HuH-7 (cell line): ENCODE data around the gene F10.

ENCODE experiments used
- DNase-seq: peaks from one replicate; pipeline ENCODE4 v3.0.0; 2011; ENCODE audit warnings: low spot score

F10 gene

DNA sequence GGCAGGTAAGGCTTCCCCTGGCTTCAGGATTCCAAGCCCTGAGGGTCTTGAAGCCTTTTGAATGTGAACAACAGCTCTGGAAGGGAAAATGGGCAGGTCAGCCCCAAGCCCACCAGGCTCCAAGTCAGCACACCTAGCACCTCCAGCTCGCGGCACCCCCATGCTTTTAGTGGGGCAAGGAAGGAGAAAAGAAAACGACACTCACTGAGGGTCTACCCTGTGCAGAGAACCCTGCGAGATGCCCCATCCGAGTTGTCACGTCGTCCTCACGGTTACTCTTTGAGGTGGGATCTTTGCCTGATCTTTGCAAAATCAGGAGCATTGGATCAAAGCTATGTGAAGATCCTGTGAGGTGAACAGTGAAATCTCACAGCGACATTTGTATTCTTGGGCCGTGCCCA, 5.7 kb upstream of the F10 start:
- no peak for DNase-seq

DNA sequence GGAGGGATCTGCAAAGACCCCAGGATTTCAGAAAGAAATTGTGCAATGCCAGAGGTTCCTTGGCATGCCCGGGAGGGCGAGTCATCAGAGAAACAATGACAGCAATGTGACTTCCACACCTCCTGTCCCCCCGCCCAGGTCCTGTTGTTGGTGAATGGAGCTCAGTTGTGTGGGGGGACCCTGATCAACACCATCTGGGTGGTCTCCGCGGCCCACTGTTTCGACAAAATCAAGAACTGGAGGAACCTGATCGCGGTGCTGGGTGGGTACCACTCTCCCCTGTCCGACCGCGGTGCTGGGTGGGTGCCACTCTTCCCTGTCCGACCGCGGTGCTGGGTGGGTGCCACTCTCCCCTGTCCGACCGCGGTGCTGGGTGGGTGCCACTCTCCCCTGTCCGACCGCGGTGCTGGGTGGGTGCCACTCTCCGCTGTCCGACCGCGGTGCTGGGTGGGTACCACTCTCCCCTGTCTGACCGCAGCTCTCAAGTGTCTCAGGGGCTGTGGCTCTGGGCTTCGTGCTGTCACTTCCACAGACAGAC, 5.2 kb upstream of the F10 start:
- DNase-seq, result no peak

DNA sequence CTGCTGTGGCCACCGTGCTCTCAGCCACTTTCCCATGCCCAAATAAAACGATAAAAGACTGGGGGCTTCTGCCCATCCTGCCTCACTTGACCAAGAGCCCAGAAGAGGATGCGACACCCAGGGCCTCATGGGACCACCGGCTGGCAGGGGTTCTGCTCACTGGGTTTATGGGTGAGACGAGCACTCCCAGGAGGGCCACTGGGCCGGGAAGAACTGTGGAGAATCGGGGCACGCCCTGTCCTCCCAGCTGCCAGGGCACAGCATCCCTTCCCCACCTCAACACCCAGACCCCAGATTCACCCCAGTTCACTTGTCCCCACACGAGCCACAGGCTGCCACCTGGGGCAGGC, 4.7 kb upstream of the F10 start:
- no peak for DNase-seq

DNA sequence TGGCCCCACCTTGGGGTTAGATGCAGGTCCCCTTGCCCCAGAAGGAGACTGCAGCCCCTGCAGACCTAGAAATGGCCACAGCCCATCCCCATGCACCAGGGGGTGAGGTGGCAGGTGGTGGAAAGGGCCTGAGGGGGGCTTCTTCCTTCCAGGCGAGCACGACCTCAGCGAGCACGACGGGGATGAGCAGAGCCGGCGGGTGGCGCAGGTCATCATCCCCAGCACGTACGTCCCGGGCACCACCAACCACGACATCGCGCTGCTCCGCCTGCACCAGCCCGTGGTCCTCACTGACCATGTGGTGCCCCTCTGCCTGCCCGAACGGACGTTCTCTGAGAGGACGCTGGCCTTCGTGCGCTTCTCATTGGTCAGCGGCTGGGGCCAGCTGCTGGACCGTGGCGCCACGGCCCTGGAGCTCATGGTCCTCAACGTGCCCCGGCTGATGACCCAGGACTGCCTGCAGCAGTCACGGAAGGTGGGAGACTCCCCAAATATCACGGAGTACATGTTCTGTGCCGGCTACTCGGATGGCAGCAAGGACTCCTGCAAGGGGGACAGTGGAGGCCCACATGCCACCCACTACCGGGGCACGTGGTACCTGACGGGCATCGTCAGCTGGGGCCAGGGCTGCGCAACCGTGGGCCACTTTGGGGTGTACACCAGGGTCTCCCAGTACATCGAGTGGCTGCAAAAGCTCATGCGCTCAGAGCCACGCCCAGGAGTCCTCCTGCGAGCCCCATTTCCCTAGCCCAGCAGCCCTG, 4.2 kb upstream of the F10 start:
- DNase-seq, result no peak

DNA sequence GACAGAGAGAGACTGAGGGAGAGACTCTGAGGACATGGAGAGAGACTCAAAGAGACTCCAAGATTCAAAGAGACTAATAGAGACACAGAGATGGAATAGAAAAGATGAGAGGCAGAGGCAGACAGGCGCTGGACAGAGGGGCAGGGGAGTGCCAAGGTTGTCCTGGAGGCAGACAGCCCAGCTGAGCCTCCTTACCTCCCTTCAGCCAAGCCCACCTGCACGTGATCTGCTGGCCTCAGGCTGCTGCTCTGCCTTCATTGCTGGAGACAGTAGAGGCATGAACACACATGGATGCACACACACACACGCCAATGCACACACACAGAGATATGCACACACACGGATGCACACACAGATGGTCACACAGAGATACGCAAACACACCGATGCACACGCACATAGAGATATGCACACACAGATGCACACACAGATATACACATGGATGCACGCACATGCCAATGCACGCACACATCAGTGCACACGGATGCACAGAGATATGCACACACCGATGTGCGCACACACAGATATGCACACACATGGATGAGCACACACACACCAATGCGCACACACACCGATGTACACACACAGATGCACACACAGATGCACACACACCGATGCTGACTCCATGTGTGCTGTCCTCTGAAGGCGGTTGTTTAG, 3.3 kb upstream of the F10 start:
- no peak for DNase-seq

DNA sequence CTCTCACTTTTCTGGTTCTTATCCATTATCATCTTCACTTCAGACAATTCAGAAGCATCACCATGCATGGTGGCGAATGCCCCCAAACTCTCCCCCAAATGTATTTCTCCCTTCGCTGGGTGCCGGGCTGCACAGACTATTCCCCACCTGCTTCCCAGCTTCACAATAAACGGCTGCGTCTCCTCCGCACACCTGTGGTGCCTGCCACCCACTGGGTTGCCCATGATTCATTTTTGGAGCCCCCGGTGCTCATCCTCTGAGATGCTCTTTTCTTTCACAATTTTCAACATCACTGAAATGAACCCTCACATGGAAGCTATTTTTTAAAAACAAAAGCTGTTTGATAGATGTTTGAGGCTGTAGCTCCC, 2.8 kb upstream of the F10 start:
- no peak for DNase-seq

DNA sequence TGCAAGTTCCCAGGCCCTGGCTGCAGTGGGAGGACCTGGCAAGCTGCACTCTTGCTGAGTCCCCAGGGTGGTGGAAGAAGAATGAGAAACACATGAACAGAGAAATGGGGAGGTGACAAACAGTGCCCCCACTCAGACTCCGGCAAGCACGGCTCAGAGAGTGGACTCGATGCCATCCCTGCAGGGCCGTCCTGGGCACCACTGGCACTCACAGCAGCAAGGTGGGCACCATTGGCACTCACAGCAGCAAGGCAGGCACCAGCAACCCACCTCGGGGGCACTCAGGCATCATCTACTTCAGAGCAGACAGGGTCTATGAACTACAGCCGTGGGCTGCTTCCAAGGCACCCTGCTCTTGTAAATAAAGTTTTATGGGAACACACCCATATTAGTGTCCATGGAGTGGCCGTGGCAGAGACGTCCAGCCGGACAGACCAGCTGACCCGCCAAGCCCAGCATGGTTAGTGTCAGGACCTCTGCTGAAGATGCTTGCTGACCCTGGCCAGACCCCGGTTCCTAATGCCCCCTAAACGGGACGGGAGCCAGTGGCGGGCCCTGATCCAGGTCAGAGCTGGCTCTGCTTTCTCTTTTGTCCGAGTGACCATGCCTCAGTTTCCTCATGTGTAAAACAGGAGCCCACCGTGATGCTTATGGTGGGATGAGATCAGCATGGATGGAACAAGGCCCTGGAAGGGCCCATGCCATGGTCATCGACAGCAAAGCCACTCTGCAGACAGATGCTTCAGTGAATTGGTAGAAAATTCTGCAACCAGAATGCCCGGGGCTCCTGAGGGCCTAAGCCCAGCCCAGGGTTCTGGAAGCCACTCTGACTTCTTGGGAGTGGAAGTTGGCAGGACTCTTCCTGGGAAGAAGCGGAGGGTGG, 2.1 kb upstream of the F10 start:
- DNase-seq, result no peak

DNA sequence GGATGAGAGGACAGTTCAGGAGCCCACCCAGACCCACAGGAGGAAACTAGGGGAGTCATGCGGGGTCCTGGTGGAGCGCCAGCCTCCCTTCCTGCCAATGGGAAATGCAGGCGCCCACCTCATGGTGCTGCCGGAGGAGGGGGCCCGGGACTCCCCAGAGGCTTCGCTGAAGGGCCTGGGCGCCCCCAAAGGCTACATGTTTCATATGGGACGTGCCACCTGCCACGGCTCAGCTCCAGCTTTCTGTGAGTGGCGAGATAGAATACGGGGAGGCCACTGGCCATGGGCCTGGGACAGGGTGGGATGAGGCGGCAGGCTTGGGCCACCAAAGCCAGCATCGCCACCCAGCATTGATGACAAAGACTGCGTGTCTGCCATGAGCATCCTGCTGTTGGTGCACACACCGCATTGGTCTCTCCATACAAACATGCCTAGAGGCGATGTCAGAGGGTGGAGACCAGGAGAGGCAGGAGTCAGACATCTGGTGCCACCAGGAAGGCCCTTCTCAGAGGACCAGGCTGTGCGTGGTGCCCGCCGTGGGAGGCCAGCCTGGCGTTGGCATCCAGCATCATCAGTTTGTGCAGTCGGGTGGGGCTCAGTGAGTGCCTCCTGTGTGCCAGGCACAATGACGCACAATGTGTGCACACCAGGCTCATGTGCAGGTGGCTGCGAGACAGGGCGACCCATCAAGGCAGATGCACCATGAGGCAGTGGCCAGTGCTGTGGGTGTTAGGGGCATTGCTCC, 1.2 kb upstream of the F10 start:
- no peak for DNase-seq

DNA sequence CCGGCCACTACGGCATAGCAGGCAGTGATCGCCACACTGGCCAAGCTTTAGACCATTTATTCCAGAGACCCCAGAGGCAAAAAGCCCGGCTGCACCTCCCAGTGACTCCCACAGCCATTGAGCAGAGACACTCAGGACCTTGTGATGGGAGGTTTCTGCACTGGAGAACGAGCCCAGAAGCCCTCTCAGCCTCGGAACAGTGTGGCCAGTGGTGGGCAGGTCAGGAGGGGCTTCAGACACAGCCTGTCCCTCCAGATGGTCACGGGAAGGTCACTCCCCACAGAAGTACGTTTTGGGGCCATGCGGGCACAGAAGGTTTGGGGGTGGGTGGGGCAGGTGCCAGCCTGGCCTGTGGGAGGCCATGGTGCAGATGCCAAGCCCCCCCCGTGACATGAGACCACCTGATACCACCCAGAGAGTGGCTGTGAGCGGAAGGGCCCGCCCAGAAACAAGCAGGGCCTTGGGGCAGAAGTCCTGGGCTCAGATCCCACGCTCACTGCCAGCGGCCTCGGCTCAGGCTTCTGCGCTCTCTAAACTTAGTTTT, 599 bp upstream of the F10 start:
- DNase-seq, result no peak

DNA sequence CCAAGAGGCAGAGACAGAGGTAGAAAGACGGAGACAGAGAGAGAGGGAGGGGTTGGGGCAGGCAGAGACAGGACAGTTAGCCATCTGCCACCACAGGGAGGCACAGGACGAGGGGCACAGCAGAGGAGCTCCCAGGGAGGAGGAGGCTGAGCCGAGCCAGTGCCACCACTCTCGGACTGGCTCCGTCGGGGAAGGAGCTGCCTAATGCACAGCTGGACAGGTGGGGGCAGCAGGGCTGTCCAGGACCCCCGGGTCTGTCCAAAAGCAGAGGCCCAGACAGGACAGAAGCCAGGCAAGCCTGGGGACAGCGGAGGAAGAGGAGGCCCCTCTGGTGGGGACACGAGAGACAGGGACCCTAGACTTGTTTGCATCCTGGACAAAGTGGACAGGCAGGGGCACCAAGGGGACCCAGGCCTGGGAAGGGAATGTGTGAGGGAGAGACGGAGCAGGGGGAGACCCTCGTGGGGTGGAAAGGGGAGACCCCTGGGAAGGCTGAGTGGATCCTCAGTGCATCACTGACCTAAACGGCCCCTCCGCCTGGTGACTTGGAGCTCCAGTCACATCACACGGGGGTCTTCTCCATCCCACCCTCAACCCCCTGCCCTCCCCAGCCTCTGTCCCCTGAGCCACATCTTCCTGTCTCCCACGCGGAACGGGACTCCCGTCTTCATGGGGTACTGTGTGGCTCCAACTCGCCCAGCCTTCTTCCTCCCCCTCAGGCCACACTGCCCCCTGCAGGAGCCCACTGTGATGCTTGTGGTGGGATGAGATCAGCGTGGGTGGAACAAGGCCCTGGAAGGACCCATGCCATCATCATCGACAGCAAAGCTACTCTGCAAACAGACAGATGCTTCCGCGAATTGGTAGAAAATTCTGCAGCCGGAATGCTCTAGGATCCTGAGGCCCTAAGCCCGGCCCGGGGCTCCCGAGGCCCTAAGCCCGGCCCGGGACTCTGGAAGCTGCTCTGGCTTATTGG, 915 bp downstream of the F10 start:
- DNase-seq, result peak; percentile 86

DNA sequence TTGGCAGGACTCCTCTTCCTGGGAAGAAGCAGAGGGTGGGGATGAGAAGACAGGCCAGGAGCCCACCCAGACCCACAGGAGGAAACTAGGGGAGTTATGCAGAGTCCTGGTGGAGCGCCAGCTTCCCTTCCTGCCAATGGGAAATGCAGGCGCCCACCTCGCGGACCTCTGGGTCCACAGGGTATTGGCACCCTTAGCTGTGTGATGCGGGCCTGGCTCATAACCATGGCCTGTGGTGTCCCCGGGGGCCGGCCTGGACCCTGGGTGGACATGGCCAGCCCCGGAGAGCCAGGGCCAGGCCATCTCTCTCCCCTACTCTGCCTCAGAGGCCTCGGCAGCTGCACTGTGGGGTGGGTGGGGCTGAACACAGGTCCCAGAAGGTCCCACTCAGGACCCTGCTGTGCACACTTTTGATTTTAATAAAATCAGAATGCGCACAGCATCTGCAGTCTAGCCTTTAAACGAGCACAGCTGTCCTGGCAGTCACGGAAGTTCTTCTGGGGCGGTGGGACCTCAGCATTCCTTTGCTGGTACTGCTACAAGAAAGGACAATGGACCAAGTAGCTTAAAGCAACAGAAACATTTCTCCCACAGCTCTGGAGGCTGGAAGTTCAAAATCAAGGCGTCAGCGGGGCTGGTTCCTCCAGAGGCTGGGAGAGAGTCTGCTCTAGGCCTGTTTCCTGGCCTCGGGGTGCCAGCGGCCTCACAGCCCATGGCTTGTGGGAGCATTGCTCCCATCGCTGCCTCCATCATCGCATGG, 1.8 kb downstream of the F10 start:
- no peak for DNase-seq

DNA sequence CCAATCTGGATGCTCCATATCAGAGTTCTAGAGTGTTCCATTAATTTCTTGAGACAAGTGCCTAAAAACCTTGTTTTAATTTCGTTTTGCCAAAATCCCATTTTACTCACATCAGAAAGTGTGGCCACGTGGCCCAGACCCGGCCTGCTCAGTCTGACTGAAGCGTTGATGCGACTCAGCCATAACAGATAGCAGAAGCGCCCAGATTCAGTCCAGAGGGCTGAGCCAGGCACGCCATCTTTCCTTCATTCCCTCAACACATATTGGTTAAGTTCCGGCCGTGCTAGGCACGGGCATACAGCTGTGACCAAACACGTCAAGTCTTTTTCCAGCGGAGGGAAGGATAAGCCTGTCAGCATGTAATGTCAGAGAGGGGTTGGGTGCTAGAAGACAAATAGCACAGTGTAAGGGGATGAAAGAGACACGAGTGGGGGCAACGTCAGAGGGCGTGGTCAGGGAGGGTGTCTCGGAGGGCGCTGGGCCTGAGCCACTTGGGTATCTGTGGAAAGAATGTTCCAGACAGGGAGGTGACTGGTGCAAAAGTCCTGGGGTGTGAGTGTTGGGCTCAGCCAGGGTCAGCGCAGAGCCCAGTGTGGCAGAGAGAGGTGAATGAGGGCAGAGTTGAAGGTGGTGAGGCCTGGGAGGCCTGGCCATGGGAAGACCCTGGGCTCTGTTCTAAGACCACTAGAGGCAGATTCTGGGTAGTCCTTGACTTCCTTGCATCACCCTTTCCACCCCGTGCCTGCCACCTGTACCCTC, 3.1 kb downstream of the F10 start:
- DNase-seq, result no peak

DNA sequence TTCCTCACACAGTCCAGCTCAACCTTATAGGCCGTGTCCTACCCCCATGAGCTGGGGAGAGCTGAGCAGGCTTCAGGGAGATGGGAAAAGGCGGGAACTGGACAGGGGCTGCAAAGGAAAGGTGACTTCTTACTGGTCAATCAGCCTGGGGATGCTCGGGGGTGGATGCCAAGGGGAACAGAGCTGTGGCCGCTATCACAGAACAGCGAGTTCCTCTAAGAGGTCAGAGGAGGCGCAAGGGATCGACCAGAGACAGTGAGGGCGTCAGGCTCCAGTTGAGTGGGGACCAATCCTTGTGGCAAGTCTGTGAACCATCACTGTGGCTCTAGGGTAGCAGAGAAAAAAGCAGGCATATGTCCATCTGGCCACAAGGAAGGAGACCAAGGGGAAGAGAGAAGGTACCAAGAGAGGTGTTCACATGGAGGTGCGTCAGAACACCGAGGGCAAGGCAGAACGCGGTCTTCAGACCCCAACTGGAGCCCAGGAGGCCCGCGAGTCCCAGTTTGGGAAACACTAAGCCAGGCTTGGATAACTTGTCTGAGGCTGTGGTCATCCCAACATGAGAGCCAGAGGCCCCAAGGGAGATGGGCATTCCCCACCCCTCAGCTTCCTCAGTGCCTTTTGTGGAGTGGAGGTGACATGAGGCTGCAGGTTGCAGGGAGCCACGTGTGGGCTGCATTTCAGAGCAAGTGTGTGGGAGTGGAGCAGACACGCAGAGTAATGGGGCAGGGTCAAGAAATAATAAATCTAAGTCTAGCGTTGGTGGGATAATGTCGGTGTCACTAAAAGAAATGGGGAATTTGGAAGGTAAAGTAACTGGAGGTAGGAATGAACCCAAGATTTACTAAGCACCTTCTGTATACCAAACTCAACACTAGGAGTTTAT, 3.9 kb downstream of the F10 start:
- DNase-seq, result no peak

DNA sequence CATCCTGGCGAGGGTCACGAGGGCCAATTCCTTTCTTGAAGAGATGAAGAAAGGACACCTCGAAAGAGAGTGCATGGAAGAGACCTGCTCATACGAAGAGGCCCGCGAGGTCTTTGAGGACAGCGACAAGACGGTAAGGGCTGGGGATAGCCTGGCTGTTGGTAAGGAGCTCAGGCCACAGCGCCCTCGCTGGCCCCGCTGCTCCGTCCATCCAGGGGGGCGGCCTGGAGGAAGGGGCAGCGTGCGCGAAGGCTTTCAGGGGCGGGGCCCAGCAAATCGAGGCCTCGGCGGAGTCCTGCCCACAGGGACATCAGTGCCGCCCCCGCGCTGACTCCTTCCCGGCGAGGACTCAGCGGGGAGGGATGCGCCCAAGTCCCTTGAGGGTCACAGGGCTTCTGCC, 6.9 kb downstream of the F10 start:
- no peak for DNase-seq

DNA sequence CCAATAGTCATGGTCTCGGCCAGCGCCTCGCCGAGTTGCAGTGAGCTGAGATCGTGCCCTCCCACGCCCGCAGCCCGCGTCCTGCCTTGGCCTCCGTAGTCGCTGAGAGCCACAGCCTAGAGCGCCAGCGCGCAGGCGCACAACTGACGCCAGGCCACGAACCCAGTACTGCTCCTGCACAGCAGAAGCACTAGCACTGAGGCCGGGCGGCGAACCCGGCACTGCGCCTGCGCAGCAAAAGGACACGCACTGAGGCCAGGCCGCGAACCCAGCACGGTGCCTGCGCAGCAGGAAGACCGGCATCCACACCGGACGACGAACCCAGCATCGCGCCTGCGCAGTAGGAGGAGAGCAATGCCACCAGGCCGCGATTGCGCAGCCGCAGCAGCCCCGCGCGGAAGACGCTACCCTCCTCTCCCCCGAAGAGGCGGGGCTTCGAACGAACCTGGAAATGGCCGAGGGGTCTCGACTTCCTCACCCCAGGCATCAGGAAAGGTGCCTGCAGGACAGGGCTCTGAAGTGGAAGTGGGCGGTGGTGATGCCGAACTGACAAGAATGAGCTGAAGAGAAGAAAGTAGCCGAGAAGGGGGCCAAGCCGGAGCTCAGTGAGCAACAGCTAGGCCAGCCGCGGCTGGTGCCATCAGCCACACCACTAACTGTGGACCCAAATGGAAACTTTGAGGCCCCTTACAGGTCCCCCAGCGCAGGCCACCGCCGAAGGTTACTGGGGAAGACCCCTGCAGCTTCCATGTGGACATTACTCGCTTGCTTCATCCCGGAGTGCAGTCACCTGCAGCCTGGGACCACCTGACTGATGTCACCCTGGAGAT, 7.5 kb downstream of the F10 start:
- DNase-seq, result no peak

DNA sequence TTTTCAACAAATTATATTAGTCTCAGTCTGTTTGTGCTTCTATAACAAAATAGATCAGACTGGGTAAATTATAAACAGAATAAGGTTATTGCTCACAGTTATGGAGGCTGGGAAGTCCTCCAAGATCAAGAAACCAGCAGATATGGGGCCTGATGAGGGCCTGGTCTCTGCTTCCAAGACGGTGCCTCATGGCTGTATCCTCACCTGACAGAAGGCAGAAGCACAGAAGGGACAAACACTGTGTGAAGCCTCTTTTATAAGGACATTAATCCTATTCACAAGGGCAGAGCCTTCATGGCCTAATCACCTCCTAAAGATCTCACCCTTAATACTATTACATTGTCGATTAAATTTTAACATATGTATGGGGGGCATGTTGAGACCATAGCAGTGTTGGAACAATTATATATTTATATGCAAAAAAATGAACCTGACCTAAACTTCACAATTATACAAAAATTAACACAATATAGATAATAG, 12.7 kb downstream of the F10 start:
- no peak for DNase-seq

DNA sequence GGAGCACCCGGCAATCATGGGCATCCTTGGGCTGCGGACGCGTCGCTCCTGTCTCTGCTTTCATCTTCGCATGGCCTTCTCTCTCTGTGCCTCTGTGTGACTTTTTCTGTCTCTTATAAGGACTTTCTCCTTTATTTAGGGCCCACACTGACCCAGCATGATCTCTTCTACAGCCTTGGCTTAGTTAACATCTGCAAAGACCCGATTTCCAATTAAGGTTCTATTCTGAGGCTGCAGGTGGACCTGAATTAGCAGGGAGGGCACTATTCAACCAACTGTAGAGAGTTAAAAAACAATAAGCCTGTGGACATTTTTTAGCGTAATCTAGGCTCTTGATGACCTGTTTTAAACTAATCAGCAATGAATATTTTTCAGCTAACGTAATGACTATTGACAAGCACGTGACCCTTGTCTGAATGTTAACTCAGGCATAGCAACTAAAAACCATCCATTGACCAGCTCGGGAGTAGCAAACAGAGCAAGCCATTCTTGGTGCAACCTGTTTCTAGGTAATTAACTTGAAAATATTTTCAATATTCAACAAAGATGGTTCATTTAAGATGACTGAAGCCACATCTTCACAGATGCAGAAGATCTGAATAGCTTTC, 15.2 kb downstream of the F10 start:
- no peak for DNase-seq
